Fibroblast of mammary gland (primary cell): ENCODE measurements around the gene KIFBP.

ENCODE experiments used
- DNase-seq: peaks from one replicate; pipeline ENCODE4 v3.0.0-alpha.2; 2010; ENCODE audit warnings: low read depth
- H3K4me3 ChIP-seq: 2 replicates; pipeline ENCODE4 v1.5.1; 2011; ENCODE audit warnings: low read depth, mild to moderate bottlenecking, low read length, moderate library complexity; ENCODE audit not compliant: control insufficient read depth
- TF ChIP-seq, protein P1 (sequence below): conservative IDR thresholded peaks from 2 replicates; pipeline ENCODE4 v1.5.1; 2011; ENCODE audit warnings: low read depth, low read length, inconsistent platforms; ENCODE audit not compliant: control insufficient read depth, insufficient read depth

The KIFBP gene

DNA sequence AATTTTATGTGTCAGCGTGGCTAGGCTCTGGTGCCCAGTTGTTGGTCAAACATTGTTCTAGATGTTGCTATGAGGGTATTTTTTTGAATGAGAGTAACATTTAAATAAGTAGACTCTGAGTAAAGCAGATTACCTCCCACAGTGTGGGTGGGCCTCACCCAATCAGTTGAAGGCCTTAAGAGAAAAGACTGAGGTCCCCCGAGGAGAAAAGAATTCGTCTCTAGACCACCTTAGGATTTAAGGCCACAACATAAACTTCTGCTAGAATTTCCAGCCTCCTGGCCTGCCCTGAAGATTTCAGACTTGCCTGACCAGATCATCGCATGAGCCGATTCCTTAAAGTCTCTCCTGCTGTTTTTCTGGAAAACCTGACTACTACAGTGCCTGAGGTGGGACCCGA lies 54.2 kb downstream of the KIFBP start:
- no peak overlapping the region for H3K4me3 ChIP-seq
- DNase-seq: no peak
- TF ChIP-seq, protein P1, sequence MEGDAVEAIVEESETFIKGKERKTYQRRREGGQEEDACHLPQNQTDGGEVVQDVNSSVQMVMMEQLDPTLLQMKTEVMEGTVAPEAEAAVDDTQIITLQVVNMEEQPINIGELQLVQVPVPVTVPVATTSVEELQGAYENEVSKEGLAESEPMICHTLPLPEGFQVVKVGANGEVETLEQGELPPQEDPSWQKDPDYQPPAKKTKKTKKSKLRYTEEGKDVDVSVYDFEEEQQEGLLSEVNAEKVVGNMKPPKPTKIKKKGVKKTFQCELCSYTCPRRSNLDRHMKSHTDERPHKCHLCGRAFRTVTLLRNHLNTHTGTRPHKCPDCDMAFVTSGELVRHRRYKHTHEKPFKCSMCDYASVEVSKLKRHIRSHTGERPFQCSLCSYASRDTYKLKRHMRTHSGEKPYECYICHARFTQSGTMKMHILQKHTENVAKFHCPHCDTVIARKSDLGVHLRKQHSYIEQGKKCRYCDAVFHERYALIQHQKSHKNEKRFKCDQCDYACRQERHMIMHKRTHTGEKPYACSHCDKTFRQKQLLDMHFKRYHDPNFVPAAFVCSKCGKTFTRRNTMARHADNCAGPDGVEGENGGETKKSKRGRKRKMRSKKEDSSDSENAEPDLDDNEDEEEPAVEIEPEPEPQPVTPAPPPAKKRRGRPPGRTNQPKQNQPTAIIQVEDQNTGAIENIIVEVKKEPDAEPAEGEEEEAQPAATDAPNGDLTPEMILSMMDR: no peak

DNA sequence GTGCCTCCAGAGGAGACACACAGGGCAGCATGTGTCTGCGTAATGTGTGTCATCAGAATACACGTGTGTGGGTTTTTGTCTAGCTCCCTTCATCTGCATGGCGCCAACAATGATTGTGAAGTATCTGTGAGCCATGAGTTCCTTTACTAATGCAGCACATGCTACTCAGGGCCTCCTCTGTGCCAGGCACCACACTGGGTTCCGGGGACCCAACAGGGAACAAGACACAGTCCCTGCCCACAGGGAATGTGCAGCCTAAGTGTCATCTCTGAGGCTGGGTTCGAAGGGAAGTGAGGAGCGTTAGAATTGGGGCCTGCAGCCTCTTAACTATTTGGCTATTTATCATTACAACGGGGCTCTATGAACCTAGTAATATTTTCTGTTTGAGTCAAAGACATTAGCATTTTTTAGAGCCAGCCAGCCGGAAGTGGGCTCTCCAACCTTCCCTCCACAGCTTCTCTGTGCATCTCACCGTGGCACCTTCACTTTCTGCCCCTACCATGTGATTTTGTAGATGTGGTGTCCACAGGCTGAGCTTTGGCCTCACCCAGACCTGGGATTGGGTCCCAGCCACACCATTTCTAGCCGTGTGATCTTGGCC lies 55.4 kb downstream of the KIFBP start:
- no peak overlapping the region for H3K4me3 ChIP-seq
- TF ChIP-seq, protein P1: no peak
- no peak for DNase-seq

DNA sequence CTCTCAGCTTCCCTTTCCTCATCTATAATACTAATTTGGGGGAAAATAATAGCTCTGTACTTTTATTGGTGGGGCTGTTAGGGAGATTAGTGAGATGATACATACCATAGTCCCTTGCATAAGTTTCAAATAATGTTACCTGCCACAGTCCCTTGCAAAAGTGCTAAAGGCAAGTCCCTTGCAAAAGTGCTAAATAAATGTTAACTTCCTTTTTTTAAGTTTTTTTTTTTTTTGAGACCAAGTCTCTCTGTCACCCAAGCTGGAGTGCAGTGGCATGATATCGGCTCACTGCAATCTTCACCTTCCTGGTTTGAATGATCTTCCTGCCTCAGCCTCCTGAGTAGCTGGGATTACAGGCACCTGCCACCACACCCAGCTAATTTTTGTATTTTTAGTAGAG lies 55.9 kb downstream of the KIFBP start:
- DNase-seq: no peak
- TF ChIP-seq, protein P1: no peak
- H3K4me3 ChIP-seq: no peak overlapping the region

DNA sequence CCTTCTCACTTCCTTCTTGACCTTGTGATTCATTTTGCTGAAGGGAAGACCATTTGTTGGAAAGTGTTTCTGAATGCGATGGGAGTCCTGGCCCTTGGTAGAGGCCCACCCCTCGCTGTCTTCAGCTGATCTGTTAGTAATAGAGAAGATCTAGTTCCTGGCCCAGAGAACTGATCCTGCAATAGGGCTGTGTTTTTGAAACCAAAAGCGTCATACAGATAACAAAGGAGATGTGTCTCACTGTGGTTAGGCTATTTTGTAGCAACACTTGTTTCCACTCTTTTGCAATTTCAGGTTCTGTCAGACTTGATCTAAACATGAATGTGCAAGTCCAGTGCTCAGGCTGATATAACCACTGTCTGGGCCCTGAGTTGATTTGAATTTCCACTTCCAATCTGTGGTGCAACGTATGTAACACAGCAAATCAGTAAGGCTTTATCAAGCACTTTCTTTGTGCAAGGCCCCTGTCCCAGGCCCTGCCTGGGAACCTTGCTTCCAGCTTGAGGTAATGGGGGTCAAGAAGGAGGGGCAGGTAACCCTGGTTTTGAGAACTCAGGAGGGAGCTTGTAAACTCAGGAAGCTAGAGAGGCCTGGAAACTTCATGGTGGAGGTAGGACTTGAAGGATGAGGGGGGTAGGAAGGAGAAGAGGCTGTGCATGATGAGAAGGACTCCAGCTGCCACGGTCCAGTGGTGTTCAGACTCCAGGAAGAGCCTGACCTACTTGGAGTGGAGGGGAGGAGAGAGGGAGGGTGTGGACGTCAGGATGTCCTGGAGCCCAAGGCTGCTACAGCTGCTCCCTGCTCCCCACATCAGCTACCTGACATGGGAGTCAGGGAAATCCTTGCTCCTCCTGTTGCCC lies 57.1 kb downstream of the KIFBP start:
- TF ChIP-seq, protein P1: no peak
- H3K4me3 ChIP-seq: no peak overlapping the region
- DNase-seq: peak; percentile 40

DNA sequence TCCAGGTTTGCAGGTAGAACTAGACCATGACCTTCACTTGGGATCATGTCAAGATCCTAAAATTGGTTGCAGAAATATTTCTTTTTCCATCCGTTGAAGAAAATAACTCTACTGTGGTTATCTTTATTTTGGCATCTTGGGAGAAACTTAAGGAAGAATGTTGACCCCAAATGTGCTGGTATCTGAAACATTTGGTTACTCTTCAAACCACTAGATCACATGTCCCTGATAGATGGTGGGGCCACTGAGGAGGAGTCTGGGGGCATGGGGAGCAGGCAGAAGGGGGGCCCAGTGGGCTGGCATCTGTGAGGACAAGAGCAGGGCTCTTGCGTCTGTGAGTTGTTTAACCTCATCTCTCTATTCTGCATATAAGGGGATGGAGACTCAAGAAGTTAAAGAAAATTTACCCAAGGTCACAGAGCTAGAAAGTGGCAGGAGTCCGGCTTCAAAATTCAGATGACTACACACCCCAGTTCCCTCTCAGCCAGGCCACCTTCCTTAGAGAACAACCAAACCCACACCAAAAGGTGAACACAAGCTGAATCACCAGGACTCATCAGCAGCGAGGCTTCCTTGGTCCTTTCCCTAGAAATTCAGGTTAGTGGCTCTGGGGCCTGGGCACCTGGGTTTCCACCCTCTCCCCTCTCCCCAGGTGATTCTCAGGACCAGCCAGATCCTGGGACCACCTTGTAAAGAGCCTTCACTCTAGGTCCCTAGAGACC lies 58.7 kb downstream of the KIFBP start:
- TF ChIP-seq, protein P1: no peak
- no peak overlapping the region for H3K4me3 ChIP-seq
- no peak for DNase-seq

DNA sequence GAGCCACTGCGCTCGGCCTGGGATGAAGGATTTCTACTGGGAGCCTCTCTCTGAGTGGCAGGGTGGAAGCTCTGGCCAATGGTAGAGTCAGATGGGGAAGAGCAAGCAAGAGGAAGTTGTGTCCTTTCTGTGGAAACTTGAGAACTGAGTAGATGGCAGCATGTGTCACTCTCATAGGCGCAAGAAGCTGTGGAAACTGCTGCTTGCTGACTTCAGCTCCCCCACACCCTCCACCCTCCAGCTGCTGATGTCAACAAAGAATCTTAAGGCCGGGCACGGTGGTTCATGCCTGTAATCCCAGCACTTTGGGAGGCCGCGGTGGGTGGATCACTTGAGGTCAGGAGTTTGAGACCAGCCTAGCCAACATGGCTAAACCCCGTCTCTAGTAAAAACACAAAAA lies 59.5 kb downstream of the KIFBP start:
- peak; percentile 41 for DNase-seq
- no peak overlapping the region for H3K4me3 ChIP-seq

More for the DNA sequence above, 59.5 kb downstream of the KIFBP start:
- TF ChIP-seq, protein P1: no peak
